ENCODE data around the gene MPDU1.
A peak's percentile ranks its signal among the peaks of the same experiment; 100 is the strongest.

Gene MPDU1

GRCh38 chr17:7560172-7561027 is 23.3 kb upstream of the MPDU1 start:
- peak; percentile 89 for DNase-seq (ENCODE audit: low read depth, low spot score)

DNA sequence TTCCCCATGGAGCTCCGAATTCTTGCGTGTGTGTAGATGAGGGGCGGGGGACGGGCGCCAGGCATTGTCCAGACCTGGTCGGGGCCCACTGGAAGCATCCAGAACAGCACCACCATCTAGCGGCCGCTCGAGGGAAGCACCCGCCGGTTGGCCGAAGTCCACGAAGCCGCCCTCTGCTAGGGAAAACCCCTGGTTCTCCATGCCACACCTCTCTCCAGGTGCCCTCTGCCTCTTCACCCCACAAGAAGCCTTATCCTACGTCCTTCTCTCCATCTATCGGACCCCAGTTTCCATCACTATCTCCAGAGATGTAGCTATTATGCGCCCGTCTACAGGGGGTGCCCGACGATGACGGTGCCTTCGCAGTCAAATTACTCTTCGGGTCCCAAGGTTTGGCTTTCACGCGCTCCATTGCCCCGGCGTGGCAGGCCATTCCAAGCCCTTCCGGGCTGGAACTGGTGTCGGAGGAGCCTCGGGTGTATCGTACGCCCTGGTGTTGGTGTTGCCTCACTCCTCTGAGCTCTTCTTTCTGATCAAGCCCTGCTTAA is 22.6 kb upstream of the MPDU1 start:
- DNase-seq (ENCODE audit: low read depth, low spot score): peak; percentile 95

GRCh38 chr17:7561589-7562207 is 22.0 kb upstream of the MPDU1 start, which contains the start of gene SENP3:
TSS of gene SENP3 (plus strand) at chr17:7561919. CDS start at chr17:7563077, 1,158 bp downstream.
- DNase-seq (ENCODE audit: low read depth, low spot score): peak; percentile 91

DNA sequence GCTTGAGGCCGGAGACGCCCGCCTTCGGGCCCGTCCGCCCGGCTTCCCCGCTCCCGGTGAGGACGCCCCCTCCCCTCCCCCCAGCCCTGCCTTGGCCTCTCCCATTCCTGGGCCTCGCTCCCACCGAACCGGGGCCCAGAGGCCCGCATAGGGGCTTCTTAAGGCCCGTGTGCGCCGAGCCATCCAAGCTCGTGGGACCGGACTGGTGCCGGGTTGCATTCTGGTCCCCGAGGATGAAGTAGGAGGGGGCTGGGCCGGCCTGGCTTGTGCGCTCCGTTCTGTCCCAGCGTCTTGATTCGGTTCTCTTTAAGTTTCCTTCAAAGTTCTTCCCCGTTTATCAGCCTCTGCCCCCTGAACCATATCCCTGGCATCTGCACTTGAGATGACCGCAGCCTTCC is 21.4 kb upstream of the MPDU1 start:
- DNase-seq (ENCODE audit: low read depth, low spot score): no peak

DNA sequence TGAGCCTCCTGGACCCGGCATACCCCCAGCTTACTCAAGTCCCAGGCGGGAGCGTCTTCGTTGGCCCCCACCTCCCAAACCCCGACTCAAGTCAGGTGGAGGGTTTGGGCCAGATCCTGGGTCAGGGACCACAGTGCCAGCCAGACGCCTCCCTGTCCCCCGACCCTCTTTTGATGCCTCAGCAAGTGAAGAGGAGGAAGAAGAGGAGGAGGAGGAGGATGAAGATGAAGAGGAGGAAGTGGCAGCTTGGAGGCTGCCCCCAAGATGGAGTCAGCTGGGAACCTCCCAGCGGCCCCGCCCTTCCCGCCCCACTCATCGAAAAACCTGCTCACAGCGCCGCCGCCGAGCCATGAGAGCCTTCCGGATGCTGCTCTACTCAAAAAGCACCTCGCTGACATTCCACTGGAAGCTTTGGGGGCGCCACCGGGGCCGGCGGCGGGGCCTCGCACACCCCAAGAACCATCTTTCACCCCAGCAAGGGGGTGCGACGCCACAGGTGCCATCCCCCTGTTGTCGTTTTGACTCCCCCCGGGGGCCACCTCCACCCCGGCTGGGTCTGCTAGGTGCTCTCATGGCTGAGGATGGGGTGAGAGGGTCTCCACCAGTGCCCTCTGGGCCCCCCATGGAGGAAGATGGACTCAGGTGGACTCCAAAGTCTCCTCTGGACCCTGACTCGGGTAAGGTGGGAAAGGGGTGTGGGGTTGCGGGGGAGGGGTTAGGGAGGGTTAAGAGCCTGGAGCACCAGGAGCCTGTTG is 20.4 kb upstream of the MPDU1 start:
- DNase-seq (ENCODE audit: low read depth, low spot score): no peak

GRCh38 chr17:7569571-7569970 is 14.1 kb upstream of the MPDU1 start:
- no peak for DNase-seq (ENCODE audit: low read depth, low spot score)

- DNase-seq (ENCODE audit: low read depth, low spot score): no peak
Observed at GRCh38 chr17:7570351-7570750, 13.3 kb upstream of the MPDU1 start.

- no peak for DNase-seq (ENCODE audit: low read depth, low spot score)
Observed at GRCh38 chr17:7572338-7572587, 11.4 kb upstream of the MPDU1 start.

DNA sequence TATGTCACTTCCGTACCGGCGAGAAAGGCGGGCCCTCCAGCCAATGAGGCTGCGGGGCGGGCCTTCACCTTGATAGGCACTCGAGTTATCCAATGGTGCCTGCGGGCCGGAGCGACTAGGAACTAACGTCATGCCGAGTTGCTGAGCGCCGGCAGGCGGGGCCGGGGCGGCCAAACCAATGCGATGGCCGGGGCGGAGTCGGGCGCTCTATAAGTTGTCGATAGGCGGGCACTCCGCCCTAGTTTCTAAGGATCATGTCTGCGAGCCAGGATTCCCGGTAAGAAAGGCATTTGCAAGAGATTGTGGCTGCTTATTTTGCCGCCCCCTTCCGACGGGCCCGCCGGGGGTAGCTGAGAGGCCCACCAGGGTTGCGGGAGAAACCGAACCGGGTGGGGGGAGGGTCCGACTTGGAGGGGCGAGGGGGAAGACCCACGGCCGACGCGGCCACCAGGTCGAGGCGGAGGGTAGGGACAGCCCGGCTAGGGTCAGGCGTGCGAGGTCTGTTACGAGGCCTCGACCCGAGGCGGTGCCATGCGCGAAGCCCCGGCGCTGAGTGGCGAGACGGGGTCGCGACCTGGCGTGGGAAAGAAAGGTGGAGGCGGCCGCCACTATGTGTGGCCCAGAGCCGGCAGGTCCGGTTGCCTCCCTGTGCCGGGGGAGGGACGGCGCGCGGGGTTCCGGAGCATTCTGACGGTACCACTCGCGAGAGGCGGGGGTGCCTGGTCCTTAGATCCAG is 10.9 kb upstream of the MPDU1 start:
- DNase-seq (ENCODE audit: low read depth, low spot score): peak; percentile 100

- peak; percentile 92 for DNase-seq (ENCODE audit: low read depth, low spot score)
Observed at GRCh38 chr17:7573324-7574080, 10.2 kb upstream of the MPDU1 start.

- DNase-seq (ENCODE audit: low read depth, low spot score): no peak
Observed at GRCh38 chr17:7574176-7574953, 9.3 kb upstream of the MPDU1 start.

DNA sequence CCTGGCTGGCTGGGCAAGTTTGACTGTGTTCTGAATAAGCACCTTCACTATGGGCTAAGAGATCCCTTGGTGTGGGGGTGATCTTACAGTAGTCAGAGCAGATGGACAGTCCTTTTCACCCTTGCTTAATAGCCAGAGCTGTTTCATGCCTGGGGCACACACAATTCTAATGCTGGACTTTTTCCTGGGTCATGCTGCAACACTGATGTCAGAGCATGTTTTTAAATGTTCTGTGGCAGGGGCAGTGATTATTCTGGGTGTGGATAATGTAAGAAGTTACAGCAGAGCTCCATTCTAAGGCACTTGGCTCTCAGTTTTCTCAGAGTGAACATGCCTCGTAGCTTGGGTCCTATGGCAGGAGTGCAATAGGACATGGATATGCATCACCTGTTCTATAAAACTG is 8.2 kb upstream of the MPDU1 start:
- DNase-seq (ENCODE audit: low read depth, low spot score): no peak

DNA sequence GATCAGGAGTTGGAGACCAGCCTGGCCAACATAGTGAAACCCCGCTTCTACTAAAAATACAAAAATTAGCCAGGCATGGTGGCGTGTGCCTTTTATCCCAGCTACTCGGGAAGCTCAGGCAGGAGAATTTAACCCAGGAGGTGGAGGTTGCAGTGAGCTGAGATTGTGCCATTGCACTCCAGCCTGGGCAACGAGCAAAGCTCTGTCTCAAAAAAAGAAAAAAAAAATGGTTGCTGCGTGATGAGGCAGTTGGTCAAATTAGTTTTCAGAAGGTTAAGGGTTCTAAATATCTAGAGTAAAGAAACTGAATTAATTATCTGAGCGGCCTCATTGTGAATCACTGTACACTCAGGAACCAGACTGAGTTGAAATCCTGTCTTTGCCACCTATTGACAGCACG is 7.7 kb upstream of the MPDU1 start:
- DNase-seq (ENCODE audit: low read depth, low spot score): no peak

- peak; percentile 24 for DNase-seq (ENCODE audit: low read depth, low spot score)
Observed at GRCh38 chr17:7576432-7576937, 7.2 kb upstream of the MPDU1 start.

DNA sequence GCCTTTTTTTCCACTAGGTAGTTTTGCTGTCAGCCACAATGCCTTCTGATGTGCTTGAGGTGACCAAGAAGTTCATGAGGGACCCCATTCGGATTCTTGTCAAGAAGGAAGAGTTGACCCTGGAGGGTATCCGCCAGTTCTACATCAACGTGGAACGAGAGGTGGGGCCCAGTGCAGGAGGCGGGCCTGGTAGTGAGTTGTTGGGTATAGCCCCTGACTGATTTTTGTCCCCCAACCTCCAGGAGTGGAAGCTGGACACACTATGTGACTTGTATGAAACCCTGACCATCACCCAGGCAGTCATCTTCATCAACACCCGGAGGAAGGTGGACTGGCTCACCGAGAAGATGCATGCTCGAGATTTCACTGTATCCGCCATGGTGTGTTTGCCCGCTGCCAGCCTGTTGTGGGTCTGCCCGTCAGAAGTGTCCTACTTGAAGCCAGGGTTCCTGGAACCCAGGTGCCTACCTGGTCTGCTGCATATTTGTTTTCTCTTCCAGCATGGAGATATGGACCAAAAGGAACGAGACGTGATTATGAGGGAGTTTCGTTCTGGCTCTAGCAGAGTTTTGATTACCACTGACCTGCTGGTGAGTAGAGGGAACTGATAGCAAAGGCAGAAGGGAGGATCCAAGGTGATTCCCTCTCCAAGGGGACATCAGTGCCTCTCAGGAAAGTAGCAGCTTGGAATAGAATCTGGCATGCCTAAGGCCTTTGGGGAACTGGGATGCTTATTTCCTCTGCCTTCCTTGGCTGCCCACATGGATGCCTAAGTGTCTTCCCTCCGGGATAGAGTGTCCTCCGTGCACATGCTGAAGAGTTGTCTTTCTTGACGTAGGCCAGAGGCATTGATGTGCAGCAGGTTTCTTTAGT is 6.1 kb upstream of the MPDU1 start:
- DNase-seq (ENCODE audit: low read depth, low spot score): no peak

GRCh38 chr17:7579001-7579833 is 4.4 kb upstream of the MPDU1 start, which contains the start of gene CD68:
TSS of gene CD68 (plus strand) at chr17:7579638. CDS start at chr17:7579678, 40 bp downstream.
- peak; percentile 90 for DNase-seq (ENCODE audit: low read depth, low spot score)

- peak; percentile 18 for DNase-seq (ENCODE audit: low read depth, low spot score)
Observed at GRCh38 chr17:7579834-7580603, 3.6 kb upstream of the MPDU1 start.

Measured in ELF-1 (cell line).